Measurements from ENCODE around the gene MCTP1. TPM values are rescaled to one million over a fixed set of nuclear protein-coding genes. Genes with fewer than 3 reads are reported as not detected.

The MCTP1 gene
- total and polyA plus RNA-seq, 10 of the 15 experiments (the other 5 are each of a cell fraction or from before 2014, with no cell fraction given): 12.6 to 45.9 (median 18.8) TPM

GRCh38 chr5:95280401-95281095 is 4.3 kb downstream of the MCTP1 start (continued):
- TF ChIP-seq USF1 (IDR thresholded peaks at IDR 0.05; ENCODE audit: borderline replicate concordance, extremely low read length, insufficient read depth, low read depth, low read length) (no peak), BHLHE40 (IDR thresholded peaks at IDR 0.05; ENCODE audit: borderline replicate concordance in 1 of 2, low read depth in 2 of 2, low read length in 1 of 2) (no peak), MTA3 (IDR thresholded peaks at IDR 0.05; ENCODE audit: borderline replicate concordance, low read length) (no peak), ESRRA (IDR thresholded peaks at IDR 0.05; ENCODE audit: low read length) (no peak), DPF2 (IDR thresholded peaks at IDR 0.05) (no peak)

GRCh38 chr5:95274011-95274410 is 10.9 kb downstream of the MCTP1 start:
- DNase-seq (ENCODE audit: low read depth, low spot score): no peak
- 18% methylated on average over 5 of the region's 5 CpGs for whole genome bisulfite sequencing (ENCODE audit: insufficient coverage, insufficient replicate concordance, low lambda C conversion rate, missing lambda C conversion rate)
- CTCF ChIA-PET: interaction anchor here (1.2 kb wide), 1 partner anchor 13 kb away, joined by 3 read pairs; no protein-coding TSS in a partner anchor
- Histone ChIP-seq H3K36me3 (ENCODE audit: control insufficient read depth in 2 of 2, insufficient read depth in 2 of 2, low read length in 1 of 2) (no peaks in the 10 kb centered on the region), H4K20me1 (ENCODE audit: control insufficient read depth, insufficient read depth) (no peaks in the 10 kb centered on the region), H3K9ac (ENCODE audit: control insufficient read depth, insufficient read depth, low read length) (no peak overlapping the region), H3K79me2 (ENCODE audit: control insufficient read depth, insufficient read depth, low read length) (no peaks in the 10 kb centered on the region), H3K27me3 (replicated peaks in 1 of 2; ENCODE audit: control insufficient read depth in 2 of 2, insufficient read depth in 2 of 2, low read length in 1 of 2) (no peaks in the 10 kb centered on the region; a peak in 3 of 4 replicates), H3K27ac (ENCODE audit: control insufficient read depth, insufficient read depth) (no peak overlapping the region), H3K4me2 (ENCODE audit: control insufficient read depth, insufficient read depth) (no peak overlapping the region), H2AFZ (ENCODE audit: control insufficient read depth, low read depth, low read length) (no peak overlapping the region), H3K4me1 (ENCODE audit: control insufficient read depth, insufficient read depth, low read length) (no peaks in the 10 kb centered on the region), H3K4me3 (no peak overlapping the region), H3K9me3 (replicated peaks; ENCODE audit: control insufficient read depth, insufficient read depth, low read length) (no peaks in the 10 kb centered on the region)
- TF ChIP-seq HDAC6 (IDR thresholded peaks at IDR 0.05; ENCODE audit: unreplicated experiment) (no peak), PML (IDR thresholded peaks at IDR 0.05; ENCODE audit: low read length) (no peak), ZBTB11 (CRISPR knock-in tag; IDR thresholded peaks at IDR 0.05) (no peak), CREM (IDR thresholded peaks at IDR 0.05; ENCODE audit: low read depth) (no peak), RB1 (IDR thresholded peaks at IDR 0.05; ENCODE audit: borderline replicate concordance) (no peak)
- in situ Hi-C loops (cut with MboI) (no loop called here), intact Hi-C loops (cut with micrococcal nuclease; ENCODE audit: unreplicated experiment) (no loop called here)
- ATAC-seq: peak; percentile 43; the same call in 1 of the 3 replicates
- POLR2A ChIA-PET: no interaction called here
- BruUV-seq (replicated peaks): no TSS peak
- no peak for FAIRE-seq
- RAD21 ChIA-PET (ENCODE audit: unreplicated experiment): no interaction called here
- SMC1A ChIA-PET (ENCODE audit: uncharacterized antibody, unreplicated experiment): no interaction called here

Measured in GM12878 (cell line).